Measurements from ENCODE around the gene TBC1D24.

Gene TBC1D24

GRCh38 chr16:2465653-2466415, 9.1 kb upstream of the TBC1D24 start:
- DNase-seq (ENCODE audit: extremely low read depth, low read depth), result no peak
- TF ChIP-seq CTCF (IDR thresholded peaks at IDR 0.05; ENCODE audit: low read depth, low read length), result no peak; the same call in 1 of the 2 replicates

- TF ChIP-seq CTCF (IDR thresholded peaks at IDR 0.05; ENCODE audit: low read depth, low read length), result no peak
- DNase-seq (ENCODE audit: extremely low read depth, low read depth), result no peak
Measured at GRCh38 chr16:2466667-2467527, 8.0 kb upstream of the TBC1D24 start.

- no peak; the same call in 1 of the 2 replicates for TF ChIP-seq CTCF (IDR thresholded peaks at IDR 0.05; ENCODE audit: low read depth, low read length)
- DNase-seq (ENCODE audit: extremely low read depth, low read depth), result no peak
Measured at GRCh38 chr16:2467528-2468232, 7.2 kb upstream of the TBC1D24 start.

- DNase-seq (ENCODE audit: extremely low read depth, low read depth), result no peak
- no peak for TF ChIP-seq CTCF (IDR thresholded peaks at IDR 0.05; ENCODE audit: low read depth, low read length)
Measured at GRCh38 chr16:2468233-2468724, 6.6 kb upstream of the TBC1D24 start.

- no peak for DNase-seq (ENCODE audit: extremely low read depth, low read depth)
- TF ChIP-seq CTCF (IDR thresholded peaks at IDR 0.05; ENCODE audit: low read depth, low read length), result no peak
Measured at GRCh38 chr16:2468725-2469398, 6.1 kb upstream of the TBC1D24 start.

- no peak for DNase-seq (ENCODE audit: extremely low read depth, low read depth)
Measured at GRCh38 chr16:2469399-2470233, 5.3 kb upstream of the TBC1D24 start.

More at GRCh38 chr16:2469399-2470233, 5.3 kb upstream of the TBC1D24 start:
- TF ChIP-seq CTCF (IDR thresholded peaks at IDR 0.05; ENCODE audit: low read depth, low read length), result no peak
